HT1080 (cell line): ENCODE data around the gene SNX11. TPM values are rescaled to one million over a fixed set of nuclear protein-coding genes. Genes with fewer than 3 reads are reported as not detected.
A peak's percentile ranks its signal among the peaks of the same experiment; 100 is the strongest.
"Not testable (repeated sequence)": the region's sequence is repeated elsewhere in the genome, so short reads cannot be mapped to it uniquely, and the experiment has no call there.

Experiments used
- DNase-seq: peaks from one replicate; pipeline ENCODE4 v3.0.0-alpha.2; 2015; ENCODE audit warnings: low read depth
- polyA plus RNA-seq, 2 experiments: library from polyadenylated mRNA; depleted of rRNA; stranded (reverse); fragments of >200 nt; gene quantifications; 2 replicates each; pipeline ENCODE4 v1.2.3, GENCODE V29; 2015
- total RNA-seq: library from RNA; depleted of rRNA; stranded (reverse); fragments of >200 nt; shearing (Covaris generic); gene quantifications from 2 replicates; pipeline ENCODE4 v1.2.3, GENCODE V29; 2014; rRNA removed

Gene SNX11, protein sequence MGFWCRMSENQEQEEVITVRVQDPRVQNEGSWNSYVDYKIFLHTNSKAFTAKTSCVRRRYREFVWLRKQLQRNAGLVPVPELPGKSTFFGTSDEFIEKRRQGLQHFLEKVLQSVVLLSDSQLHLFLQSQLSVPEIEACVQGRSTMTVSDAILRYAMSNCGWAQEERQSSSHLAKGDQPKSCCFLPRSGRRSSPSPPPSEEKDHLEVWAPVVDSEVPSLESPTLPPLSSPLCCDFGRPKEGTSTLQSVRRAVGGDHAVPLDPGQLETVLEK
- 15.7 and 18.3 TPM in 2 replicates for total RNA-seq
- polyA plus RNA-seq (2015; cell fraction: cytosol; rRNA removed) = 12.6 and 13.1 TPM in 2 replicates
- polyA plus RNA-seq (2015; cell fraction: nucleus; rRNA removed) = 13.1 and 25.9 TPM in 2 replicates

DNA sequence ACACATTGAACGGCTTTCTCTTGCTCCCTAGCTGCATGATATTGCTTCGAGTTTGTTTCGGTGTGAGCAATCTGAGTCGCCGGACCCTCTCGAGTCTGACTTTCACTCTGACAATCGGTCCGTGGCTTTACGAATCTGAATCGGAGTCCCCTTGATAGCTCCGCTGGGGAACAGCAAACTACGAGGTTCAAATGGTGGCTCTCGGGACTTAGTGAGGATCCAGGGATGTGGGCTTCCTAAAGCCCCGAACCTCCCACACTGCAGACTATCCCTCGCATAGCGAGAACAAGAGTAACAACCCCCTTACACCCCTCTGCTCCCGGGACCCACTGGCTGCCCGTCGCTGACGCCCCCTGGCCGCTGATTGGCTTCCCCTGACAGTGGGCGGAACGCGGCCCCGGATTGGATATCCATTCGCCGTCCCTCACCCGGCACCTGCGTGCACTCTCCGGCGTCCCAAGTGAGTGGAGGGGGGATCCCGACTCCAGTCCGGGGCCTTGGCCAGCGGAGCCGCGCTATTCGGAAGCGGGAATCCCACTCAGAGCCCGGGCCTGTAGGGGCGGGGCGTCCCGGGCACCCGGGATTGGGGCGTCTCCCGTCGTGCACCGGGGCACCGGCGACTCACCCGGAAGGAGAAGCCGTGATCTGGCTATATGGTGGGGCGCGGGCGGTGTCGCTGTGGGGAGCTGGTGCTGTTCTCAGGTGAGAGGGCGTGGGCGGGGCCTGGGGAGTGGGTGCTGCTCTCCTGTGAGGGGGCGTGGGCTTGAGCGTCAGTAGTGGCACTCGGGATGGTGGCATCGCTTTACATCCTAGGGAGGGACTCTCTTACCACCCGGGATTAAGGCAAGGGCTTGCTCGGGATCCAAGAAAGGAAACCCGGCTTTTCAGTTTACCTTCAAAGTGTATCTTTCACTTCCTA, at the start of gene SNX11:
TSS of gene SNX11 (plus strand) at position 630 of the 919 bp plus-strand sequence. CDS start 4,278 bp downstream, outside the sequence.
- DNase-seq = peak; percentile 90

DNA sequence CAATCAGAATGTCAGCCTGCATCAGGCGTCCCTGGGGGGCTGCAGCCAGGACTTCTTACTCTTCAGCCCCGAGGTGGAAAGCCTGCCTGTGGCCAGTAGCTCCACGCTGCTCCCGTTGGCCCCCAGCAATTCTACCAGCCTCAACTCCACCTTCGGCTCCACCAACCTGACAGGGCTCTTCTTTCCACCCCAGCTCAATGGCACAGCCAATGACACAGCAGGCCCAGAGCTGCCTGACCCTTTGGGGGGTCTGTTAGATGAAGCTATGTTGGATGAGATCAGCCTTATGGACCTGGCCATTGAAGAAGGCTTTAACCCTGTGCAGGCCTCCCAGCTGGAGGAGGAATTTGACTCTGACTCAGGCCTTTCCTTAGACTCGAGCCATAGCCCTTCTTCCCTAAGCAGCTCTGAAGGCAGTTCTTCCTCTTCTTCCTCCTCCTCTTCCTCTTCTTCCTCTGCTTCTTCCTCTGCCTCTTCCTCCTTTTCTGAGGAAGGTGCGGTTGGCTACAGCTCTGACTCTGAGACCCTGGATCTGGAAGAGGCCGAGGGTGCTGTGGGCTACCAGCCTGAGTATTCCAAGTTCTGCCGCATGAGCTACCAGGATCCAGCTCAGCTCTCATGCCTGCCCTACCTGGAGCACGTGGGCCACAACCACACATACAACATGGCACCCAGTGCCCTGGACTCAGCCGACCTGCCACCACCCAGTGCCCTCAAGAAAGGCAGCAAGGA, 49.0 kb upstream of the SNX11 start:
- no peak for DNase-seq

DNA sequence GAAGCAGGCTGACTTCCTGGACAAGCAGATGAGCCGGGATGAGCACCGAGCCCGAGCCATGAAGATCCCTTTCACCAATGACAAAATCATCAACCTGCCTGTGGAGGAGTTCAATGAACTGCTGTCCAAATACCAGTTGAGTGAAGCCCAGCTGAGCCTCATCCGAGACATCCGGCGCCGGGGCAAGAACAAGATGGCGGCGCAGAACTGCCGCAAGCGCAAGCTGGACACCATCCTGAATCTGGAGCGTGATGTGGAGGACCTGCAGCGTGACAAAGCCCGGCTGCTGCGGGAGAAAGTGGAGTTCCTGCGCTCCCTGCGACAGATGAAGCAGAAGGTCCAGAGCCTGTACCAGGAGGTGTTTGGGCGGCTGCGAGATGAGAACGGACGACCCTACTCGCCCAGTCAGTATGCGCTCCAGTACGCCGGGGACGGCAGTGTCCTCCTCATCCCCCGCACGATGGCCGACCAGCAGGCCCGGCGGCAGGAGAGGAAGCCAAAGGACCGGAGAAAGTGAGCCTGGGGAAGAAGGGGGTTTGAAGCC, 48.4 kb upstream of the SNX11 start:
- DNase-seq = no peak

DNA sequence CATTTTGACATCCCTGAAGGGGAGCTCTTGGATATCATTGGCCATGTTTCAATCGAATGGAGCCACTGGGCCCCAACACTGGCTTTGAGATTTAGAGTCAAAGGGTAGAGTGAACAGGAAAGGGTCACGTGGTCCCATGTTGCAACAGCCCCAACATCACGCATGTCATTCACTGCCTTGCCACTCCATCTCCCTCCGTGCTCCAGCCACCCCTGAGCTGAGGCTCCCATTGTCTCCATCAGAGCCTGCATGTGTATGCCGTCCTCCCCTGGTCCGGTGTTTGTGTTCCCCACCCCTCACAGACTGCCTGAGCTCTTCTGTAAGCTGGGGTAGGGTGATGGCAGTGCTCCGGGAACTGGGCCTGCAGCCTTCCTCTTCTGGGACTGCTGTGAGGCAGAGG, 47.3 kb upstream of the SNX11 start:
- DNase-seq = no peak

DNA sequence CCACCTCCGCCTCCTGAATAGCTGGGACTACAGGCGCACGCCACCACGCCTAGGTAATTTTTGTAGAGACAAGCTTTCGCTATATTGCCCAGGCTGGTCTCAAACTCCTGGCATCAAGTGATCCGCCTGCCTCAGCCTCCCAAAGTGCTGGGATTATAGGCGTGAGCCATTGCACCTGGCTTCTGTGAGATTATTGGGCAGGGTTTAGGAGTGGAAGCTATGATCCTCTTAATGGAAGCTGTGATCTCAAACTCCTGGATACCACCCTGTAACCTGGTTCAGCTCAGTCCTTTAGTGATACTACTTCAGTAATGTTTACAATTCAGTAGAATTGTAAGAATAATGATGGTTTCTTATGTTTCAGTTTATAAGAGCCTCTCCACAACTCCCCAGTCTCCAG, 45.3 kb upstream of the SNX11 start:
- DNase-seq = no peak

DNA sequence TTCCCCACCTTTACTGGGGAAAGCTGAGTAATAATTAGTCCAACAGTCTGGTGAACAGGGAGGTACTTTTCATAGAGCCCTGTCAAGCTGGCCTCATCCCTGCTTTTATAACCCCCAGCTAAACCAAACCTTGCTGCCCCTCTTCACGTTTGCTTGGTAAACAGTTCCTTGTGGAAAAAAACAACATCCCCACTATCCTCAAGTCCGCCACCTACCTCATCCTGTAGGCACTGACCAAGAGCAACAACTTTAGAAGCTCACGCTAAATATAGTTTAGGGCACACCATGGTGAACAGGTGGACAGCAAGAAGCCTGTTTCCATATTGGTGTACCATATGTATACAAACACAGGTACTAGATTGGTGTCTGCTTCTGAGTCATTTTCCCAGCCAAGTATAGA, 42.9 kb upstream of the SNX11 start:
- DNase-seq = no peak

DNA sequence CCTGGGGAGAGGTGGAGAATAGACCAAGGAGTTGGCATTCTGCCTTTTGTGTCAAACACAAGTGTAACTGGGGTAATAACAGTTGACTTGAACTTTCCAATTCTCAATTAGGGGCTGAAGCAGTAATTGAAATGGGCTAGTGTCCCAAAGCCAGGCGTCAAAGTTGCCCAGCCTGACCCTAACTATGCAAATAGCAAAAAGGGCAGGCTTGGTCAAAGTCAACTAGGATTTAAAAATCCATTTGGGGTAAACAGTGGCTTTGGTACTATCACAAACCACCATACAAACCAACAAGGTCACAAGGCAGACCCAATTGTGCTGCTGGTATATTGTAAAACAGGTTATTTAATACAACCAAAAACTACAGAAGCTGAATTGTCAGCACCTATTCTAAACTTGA, 41.4 kb upstream of the SNX11 start:
- no peak for DNase-seq

DNA sequence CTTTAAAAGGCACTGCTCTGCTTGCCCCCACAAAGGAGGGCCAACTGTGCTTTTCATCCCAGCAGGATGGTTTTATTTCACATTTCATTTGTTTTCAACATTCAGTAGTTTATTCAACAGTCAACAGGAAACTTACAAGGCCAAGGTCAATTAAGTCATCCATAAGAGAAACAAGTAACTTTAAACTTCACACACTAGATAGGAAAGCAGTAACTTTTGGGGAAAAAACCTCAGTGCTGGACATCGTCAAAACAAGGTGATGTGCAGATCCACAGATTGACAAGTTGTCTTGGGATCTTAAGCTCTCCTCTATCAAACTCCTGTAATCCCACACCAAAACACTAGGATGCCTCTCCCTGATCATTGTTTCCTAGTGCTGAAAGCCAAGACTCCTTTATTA, 40.9 kb upstream of the SNX11 start:
- no peak for DNase-seq

DNA sequence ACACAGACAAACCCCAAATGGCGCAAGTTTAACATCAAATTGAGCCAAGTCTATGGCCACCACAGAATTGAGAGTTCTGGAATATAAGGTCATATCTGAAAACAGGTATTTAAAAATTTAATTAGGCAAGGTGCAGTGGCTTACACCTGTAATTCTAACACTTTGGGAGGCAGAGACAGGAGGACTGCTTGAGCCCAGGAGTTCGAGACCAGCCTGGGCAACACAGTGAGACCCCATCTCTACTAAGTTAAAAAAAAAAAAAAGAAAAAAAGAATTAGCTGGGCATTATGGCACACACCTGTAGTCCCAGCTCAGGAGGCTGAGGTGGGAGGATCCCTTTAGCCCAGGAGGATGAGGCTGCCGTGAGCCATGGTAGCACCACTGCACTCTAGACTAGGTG, 40.3 kb upstream of the SNX11 start:
- DNase-seq = no peak

DNA sequence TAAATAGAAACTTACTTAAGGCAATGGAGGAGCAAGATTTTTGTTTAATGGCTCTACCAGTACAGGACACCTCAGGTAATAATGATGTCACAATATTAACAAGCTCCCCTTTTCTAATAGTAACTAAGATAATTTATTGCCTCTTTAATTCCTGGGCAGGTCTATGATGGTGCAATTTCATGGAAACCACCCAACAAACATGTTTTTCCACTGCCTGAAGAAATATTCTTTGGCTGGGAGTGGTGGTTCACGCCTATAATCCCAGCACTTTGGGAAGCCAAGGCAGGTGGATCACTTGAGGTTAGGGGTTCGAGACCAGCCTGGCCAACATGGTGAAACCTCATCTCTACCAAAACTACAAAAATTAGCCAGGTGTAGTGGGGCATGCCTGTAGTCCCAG, 39.8 kb upstream of the SNX11 start:
- DNase-seq = not testable (repeated sequence)

DNA sequence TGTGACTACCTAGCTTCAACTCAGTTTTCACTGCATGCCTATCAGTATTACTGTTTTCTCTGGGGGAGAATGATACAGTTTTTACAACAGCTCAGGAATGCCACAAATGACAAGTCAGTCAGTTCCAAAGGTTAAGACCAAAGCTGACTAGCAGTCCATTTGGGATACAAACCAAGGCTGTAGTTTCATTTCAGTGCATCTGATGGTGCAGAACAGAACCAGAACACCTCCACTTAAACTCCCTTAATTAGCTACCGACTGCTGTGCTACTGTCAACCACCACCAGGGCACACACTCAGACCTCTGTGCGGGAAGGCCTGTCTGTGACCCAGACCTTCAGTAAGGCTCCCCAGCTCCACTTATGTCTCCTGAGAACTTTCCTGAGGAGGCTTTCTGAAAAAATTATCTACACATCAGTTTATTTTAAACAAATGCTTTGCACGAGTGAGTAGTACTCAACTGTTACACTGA, 39.0 kb upstream of the SNX11 start:
- no peak for DNase-seq

DNA sequence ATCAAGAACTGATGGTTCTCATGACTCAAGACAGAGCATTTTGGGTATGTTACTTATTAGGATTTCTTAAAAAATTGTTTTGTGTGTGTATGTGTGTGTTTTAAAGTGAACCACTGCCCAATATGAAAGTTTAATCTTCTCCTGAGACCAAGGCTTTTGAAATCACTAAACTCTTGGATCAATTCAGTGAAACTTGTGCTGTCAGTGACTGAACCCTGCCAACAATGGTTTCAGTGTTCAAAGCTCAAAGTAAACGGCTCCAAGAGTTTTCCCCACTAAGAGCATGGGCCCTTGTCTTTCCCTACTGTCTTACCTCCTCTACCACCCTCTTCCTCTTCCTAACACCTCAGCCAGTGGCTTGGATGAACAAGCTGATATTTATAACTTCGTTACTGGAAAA, 37.4 kb upstream of the SNX11 start:
- DNase-seq = no peak

DNA sequence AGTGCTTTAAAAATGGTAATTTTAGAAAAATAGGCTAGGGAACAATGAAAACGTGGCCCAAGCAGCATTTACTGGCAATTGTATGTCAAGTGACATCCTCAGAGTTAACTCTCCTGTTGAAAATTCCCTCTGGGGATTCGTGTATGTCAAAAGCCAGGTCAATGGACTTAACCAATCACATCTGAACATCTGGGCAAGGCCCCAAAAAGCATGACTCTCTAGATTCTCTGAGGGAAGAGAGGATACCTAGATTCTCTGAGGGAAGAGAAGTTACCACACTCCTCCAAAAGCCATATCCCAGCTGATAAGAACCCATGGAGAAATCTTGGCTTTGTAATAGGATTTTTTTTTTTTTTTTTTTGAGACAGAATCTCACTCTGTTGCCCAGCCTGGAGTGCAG, 35.9 kb upstream of the SNX11 start:
- no peak for DNase-seq

DNA sequence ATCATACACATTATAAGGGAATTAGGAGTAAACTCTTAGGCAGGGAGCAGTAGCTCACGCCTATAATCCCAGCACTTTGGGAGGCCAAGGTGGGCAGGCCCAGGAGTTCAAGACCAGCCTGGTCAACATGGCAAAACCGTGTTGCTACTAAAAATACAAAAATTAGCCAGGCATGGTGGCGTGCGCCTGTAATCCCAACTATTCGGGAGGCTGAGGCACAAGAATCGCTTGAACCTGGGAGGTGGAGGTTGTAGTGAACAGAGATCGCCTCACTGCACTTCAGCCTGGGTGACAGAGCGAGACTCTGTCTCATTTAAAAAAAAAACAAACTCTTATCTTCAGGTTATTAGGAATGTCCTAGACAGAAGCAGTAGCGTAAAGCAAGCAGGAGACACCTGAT, 34.8 kb upstream of the SNX11 start:
- DNase-seq = not testable (repeated sequence)

DNA sequence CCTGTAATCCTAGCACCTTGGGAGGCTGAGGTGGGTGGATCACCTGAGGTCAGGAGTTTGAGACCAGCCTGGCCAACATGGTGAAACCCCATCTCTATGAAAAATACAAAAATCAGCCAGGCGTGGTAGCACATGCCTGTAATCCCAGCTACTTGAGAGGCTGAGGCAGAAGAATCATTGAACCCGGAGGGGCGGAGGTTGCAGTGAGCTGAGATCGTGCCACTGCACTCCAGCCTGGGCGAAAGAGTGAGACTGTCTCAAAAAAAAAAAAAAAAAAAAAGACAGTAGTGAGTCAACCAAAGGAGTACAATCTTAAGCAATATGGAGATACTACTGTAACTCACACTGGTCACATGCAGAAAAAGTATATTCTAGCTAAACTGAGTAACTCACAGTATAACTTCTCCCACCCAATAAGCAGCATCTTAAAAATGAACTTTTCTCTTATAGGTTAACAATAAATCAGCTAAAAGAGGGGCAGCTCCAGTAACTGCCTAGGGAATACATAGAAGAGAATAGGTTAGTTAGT, 33.9 kb upstream of the SNX11 start:
- DNase-seq = not testable (repeated sequence)

DNA sequence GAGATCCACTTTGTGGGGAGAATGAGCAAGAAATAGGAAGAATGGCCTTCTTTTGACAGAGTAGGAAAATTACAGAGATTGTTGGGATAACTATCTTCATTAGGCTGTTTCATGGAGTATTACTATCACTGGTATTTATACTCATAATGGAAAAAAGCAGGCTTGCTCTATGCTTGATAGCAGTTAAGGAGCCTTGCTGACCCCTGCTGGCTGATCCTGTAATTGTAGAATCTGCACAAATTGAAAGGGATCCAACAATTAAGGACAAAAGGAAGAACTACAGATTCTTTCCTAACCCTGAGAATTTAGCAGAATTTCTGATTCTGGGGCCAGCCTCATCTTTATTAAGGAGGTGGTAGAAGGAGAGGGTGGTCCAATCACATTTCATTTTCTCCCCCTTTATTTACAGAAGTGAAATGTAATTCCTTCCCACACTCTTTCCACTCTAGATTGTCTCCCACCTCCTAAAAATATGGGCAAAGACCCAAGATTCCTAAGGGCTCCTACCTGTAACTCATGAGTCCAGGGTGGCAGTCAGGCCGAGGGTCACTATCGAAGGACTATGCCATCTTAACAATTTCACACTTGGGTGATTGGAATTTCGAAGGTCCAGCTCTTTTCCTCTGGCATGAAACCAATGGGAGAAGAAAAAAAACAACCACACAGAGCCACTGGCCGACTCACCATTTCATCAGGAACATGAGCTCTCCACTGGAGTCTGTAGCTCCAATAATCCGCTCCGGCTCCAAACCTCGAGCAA, 33.1 kb upstream of the SNX11 start:
- DNase-seq = peak; percentile 71

DNA sequence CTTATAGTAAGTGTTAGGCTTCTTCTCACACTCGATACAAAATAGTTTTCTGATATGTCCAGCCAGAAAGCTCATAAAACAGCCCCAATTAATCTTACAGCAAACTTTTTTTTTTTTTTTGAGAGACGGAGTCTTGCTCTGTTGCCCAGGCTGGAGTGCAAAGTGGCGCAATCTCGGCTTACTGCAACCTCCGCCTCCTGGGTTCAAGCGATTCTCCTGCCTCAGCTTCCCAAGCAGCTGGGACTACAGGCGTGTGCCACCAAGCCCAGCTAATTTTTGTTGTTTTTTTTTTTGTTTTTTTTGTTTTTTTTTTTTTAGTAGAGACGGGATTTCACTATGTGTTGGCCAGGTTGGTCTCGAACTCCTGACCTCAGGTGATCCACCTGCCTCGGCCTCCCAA, 30.4 kb upstream of the SNX11 start:
- not testable (repeated sequence) for DNase-seq

DNA sequence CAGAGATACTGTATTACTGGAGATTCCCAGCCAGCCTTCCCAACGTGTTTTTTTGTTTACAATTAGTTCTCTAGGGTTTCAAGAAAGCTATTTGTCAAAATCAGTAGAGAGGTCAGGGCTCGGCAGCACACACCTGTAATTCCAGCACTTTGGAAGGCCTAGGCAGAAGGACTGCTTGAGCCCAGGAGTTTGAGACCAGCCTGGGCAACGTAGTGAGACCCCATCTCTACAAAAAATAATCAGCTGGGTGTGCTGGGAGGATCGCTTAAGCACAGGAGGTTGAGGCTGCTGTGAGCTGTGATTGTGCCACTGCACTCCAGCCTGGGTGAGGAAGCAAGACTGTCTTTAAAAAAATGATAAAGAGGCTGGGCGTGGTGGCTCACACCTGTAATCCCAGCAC, 25.7 kb upstream of the SNX11 start:
- no peak for DNase-seq

DNA sequence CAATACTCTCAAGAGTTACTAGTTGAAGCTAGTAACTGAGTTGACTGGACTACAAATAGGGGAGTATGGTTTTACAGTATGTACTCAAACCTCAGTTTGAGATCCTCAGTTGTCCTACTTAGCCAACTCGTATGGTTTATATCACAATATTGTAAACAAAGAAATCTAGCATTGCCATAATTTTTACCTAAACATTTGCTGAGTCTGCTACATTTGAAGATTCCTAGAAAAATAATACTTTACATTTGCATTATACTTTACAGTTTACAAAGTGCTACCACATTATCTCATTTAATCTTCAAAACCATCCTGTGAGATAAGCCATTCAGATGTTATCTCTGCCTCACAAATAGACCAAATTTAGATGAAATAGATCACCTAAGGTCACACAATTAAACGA, 22.6 kb upstream of the SNX11 start:
- DNase-seq = no peak

DNA sequence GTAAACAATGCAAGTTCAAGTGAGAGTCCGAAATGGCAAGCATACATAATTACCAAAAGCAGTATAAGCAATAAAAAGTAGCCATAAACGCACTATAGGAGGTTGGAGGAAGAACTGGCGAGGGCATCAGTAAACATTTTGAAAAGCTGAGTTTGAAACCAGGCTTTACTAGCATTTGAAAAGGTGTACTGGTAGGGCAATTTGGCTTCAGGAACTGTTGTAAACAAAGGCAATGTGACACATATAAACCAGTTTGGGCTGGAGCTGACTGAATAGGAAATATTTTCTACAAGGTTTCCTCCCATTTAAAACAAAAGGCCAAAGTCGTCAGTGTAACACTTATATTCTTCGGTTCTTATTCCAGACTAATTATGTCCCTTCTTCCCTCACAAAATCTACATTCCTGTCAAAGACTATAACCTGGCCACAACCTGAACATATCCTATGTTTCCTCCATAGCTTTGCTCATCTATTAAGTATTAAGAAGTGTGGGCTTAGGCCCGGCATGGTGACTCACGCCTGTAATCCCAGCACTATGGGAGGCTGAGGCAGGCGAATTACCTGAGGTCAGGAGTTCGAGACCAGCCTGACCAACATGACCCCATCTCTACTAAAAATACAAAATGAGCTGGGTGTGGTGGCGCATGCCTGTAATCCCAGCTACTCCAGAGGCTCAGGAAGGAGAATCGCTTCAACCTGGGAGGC, 14.1 kb upstream of the SNX11 start:
- DNase-seq = no peak
